Bronchial epithelial cell (primary cell): ENCODE results near the gene SSTR3. TPM values are rescaled to one million over a fixed set of nuclear protein-coding genes. Genes with fewer than 3 reads are reported as not detected.

Experiments used
- DNase-seq: peaks from one replicate; pipeline ENCODE4 v3.0.0-alpha.2; 2010; ENCODE audit warnings: low read depth
- FAIRE-seq: peaks from 2 replicates; lab custom pipeline; 2011; peaks lifted over from hg19 to GRCh38; lab: Jason Lieb, UNC
- H3K27me3 ChIP-seq: 2 replicates; pipeline ENCODE4 v1.5.1; 2011; ENCODE audit warnings: low read length; ENCODE audit not compliant: control insufficient read depth, insufficient read depth
- H3K36me3 ChIP-seq: 2 replicates; pipeline ENCODE4 v1.5.1; 2011; ENCODE audit warnings: low read length; ENCODE audit not compliant: control insufficient read depth, insufficient read depth
- H3K4me3 ChIP-seq: 2 replicates; pipeline ENCODE4 v1.5.1; 2011; ENCODE audit warnings: mild to moderate bottlenecking, low read depth, low read length, control low read depth
- CTCF ChIP-seq: IDR thresholded peaks from 2 replicates; pipeline ENCODE4 v1.5.1; 2011; ENCODE audit warnings: mild to moderate bottlenecking, moderate library complexity, low read length, control low read depth, inconsistent platforms; ENCODE audit not compliant: insufficient read depth, severe bottlenecking
- total RNA-seq: library from RNA; depleted of rRNA; stranded (reverse); fragments of >200 nt; gene quantifications from 2 replicates; pipeline ENCODE4 v1.2.1, GENCODE V29; 2014

Gene SSTR3
- total RNA-seq, 1 donor from 2014 or later: not detected

DNA sequence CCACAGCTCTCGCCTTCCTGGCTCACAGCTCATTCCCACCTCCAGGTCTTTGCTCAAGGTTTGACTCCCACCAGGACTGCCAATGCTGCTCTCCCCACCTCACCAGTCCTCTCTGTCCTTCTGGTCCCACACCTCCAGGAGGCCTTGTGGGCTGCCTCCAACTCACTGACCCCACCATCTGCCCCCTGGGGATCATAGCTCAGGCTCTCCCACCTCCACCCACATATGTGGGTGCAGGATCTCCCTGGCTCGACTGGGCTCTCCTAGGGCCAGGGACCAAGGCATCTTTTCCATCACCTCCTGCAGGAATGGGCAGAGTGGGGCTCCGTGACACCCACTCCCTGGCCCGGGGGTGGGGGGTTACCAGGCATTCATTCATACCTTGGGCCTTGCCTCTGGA, 13.8 kb upstream of the SSTR3 start:
- no peak overlapping the region for H3K4me3 ChIP-seq
- peaks cover 5% of the 10 kb centered on the region for H3K36me3 ChIP-seq
- no peak for DNase-seq
- no peaks in the 10 kb centered on the region for H3K27me3 ChIP-seq
- no peak for FAIRE-seq
- no peak for TF ChIP-seq CTCF

DNA sequence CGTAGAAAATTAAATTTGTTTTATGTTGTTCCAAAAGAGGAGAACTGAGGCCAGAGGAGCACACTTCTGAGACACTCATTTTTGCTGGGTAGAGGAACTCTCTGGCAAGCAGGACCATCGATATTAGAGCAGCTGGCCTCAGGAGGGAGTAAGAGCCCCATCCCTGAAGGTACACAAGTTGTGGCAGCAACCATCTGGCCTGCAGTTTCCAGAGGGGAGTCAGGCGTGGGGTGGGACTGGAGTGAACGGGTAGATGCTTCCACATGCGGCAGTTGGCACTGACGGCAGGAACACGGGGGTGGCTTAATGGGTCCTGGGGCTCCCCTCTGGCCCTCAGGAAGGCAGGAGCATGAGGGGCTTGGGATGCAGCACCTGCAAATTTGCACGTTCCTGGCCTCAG, 13.2 kb upstream of the SSTR3 start:
- Histone ChIP-seq H3K27me3 (no peaks in the 10 kb centered on the region), H3K4me3 (no peak overlapping the region), H3K36me3 (peaks cover 4% of the 10 kb centered on the region)
- FAIRE-seq: no peak
- TF ChIP-seq CTCF: no peak
- no peak for DNase-seq

DNA sequence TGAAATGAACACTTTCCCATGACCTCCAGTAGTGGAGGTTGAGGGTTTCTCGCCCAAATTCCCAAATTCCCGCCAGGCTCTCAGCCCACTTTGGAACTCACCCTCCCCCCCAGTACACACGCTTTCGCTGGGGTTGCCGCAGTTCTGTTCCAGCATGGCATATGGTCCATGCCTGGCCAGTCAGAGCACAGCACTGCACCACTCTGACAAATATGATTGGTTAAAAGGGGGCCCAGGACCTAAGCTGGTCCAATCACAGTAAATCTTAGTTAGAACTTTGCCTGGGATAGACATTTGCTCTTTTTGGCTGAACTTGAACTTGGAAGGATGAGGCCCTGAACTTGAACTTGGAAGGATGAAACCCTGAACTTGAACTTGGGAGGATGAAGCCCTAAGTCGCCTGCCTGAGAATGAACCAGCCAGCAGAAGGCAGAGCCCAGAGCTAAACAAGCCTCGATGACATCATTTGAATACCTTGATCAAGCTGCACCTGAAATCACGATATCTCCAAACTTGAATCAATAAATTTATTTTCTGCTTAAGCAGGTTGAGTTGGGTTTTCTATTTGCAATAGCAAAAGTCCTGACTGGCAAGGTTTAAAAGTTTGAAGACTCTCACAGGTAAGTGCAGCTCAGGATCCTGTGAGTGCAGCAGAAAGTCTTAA, 12.6 kb upstream of the SSTR3 start:
- peak; percentile 58 for FAIRE-seq
- H3K4me3 ChIP-seq: no peak overlapping the region
- TF ChIP-seq CTCF: no peak
- H3K27me3 ChIP-seq: no peaks in the 10 kb centered on the region
- DNase-seq: no peak
- peaks cover 3% of the 10 kb centered on the region for H3K36me3 ChIP-seq

GRCh38 chr22:37223965-37224551, 11.8 kb upstream of the SSTR3 start:
- no peak for DNase-seq
- no peak for FAIRE-seq
- no peak overlapping the region for H3K4me3 ChIP-seq
- no peaks in the 10 kb centered on the region for H3K27me3 ChIP-seq
- peaks cover 3% of the 10 kb centered on the region for H3K36me3 ChIP-seq
- TF ChIP-seq CTCF: no peak

DNA sequence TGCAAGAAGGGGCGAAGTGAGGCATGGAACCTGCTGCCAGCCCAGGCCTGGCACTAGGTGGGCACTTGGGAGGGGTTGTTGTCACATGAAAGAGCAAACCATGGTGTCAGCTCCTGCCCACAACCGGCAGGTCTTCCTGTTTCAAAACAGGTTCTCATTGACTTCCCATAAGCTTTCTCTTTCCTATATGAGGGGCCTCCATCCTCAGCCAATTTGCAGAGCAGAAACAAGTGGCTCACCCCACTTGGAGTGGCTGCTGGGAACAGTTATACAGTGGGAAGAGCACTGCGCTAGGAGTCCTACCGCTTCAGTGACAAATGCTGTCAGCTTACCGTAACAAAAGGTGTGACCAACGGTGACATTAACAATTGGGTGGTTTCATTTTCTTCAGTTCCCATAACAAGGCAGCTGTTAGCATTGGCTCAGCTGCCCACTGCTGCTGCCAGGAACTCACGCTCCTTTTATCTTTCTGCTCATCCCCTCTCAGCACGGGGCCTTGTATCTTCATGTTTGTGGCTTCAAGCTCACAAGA, 10.2 kb upstream of the SSTR3 start:
- H3K36me3 ChIP-seq: peaks cover 3% of the 10 kb centered on the region
- no peaks in the 10 kb centered on the region for H3K27me3 ChIP-seq
- no peak for TF ChIP-seq CTCF
- FAIRE-seq: peak; percentile 55
- no peak overlapping the region for H3K4me3 ChIP-seq
- no peak for DNase-seq
